SU-DHL-6 (cell line): Measurements from ENCODE around the gene PLCD1.

Source experiments
- H2AFZ ChIP-seq: fragments of 200-600 bp; sonication (generic); 2 replicates; pipeline ENCODE4 v1.6.1; 2014; ENCODE audit warnings: low read depth, mild to moderate bottlenecking, moderate library complexity, mixed read lengths, antibody characterized with exemption, low read length; ENCODE audit not compliant: severe bottlenecking
- H3F3A ChIP-seq: fragments of 200-600 bp; shearing (Covaris generic); 2 replicates; pipeline ENCODE4 v1.6.0; 2016; ENCODE audit warnings: antibody characterized with exemption, mild to moderate bottlenecking; ENCODE audit not compliant: insufficient read depth
- H3K27ac ChIP-seq: fragments of 200-600 bp; sonication (generic); 2 replicates; pipeline ENCODE4 v1.5.1; 2016; ENCODE audit warnings: low read depth, mild to moderate bottlenecking, low read length, moderate library complexity, mixed read lengths
- H3K27me3 ChIP-seq: fragments of 200-600 bp; sonication (generic), shearing (Covaris generic); 2 replicates; pipeline ENCODE4 v1.6.0; 2014; ENCODE audit warnings: mild to moderate bottlenecking, low read length
- H3K36me3 ChIP-seq: fragments of 200-600 bp; sonication (generic); 2 replicates; pipeline ENCODE4 v1.6.1; 2014; ENCODE audit warnings: mild to moderate bottlenecking, low read length, mixed read lengths
- H3K4me2 ChIP-seq: fragments of 300-600, 200-600 bp; shearing (Covaris generic), sonication (generic); 2 replicates; pipeline ENCODE4 v1.6.0; 2014; ENCODE audit warnings: low read length, low read depth, mild to moderate bottlenecking; ENCODE audit not compliant: poor library complexity, severe bottlenecking
- H3K4me3 ChIP-seq: fragments of 200-600 bp; sonication (generic); 2 replicates; pipeline ENCODE4 v1.5.1; 2014; ENCODE audit warnings: antibody characterized with exemption, low read length, mild to moderate bottlenecking, mixed read lengths; ENCODE audit not compliant: insufficient read depth, poor library complexity, severe bottlenecking
- H3K79me2 ChIP-seq: fragments of 200-600 bp; sonication (generic); 2 replicates; pipeline ENCODE4 v1.6.1; 2014; ENCODE audit warnings: mild to moderate bottlenecking, low read length, moderate library complexity; ENCODE audit not compliant: insufficient read depth
- H3K9ac ChIP-seq: fragments of 200-600 bp; sonication (generic); 2 replicates; pipeline ENCODE4 v1.7.0; 2014; ENCODE audit warnings: mild to moderate bottlenecking, low read length
- H3K9me2 ChIP-seq: fragments of 200-600 bp; sonication (generic); replicated peaks from 2 replicates; pipeline ENCODE4 v1.6.1; 2014; ENCODE audit warnings: low read length; ENCODE audit not compliant: insufficient read depth
- H3K9me3 ChIP-seq: fragments of 200-600 bp; sonication (generic); 2 replicates; pipeline ENCODE4 v1.6.1; 2014; ENCODE audit warnings: low read length, mixed read lengths; ENCODE audit not compliant: insufficient read depth
- H4K20me1 ChIP-seq: fragments of 200-600 bp; sonication (generic); 2 replicates; pipeline ENCODE4 v1.6.1; 2014; ENCODE audit warnings: low read depth, mild to moderate bottlenecking, antibody characterized with exemption, low read length, moderate library complexity, mixed read lengths
- CTCF ChIP-seq: fragments of 200-600 bp; sonication (generic); IDR thresholded peaks from one replicate; pipeline ENCODE4 v1.5.1; 2017; ENCODE audit warnings: antibody characterized with exemption, mild to moderate bottlenecking, low read length, moderate library complexity; ENCODE audit not compliant: insufficient read depth, poor library complexity, severe bottlenecking
- EZH2phosphoT487 ChIP-seq: fragments of 200-600 bp; sonication (generic), shearing (Covaris generic); conservative IDR thresholded peaks from 2 replicates; pipeline ENCODE4 v1.6.1; 2018; ENCODE audit warnings: mild to moderate bottlenecking, antibody characterized with exemption, low read length, moderate library complexity, mixed read lengths

The PLCD1 gene

GRCh38 chr3:37961622-37962431 is 67.6 kb downstream of the PLCD1 start:
- no peaks in the 10 kb centered on the region for H3K79me2 ChIP-seq
- no peaks in the 10 kb centered on the region for H3K9me2 ChIP-seq
- TF ChIP-seq CTCF (no peak), EZH2phosphoT487 (no peak)
- no peak overlapping the region for H3K4me2 ChIP-seq
- no peaks in the 10 kb centered on the region for H3K27me3 ChIP-seq
- no peak overlapping the region for H3K27ac ChIP-seq
- no peak overlapping the region for H3K4me3 ChIP-seq
- H3K36me3 ChIP-seq: no peaks in the 10 kb centered on the region
- no peak overlapping the region for H3K9ac ChIP-seq
- H4K20me1 ChIP-seq: no peaks in the 10 kb centered on the region
- H2AFZ ChIP-seq: no peak overlapping the region
- no peaks in the 10 kb centered on the region for H3F3A ChIP-seq
- H3K9me3 ChIP-seq: no peaks in the 10 kb centered on the region

GRCh38 chr3:37957539-37957936 is 71.9 kb downstream of the PLCD1 start:
- H2AFZ ChIP-seq: no peak overlapping the region
- no peaks in the 10 kb centered on the region for H4K20me1 ChIP-seq
- H3K4me3 ChIP-seq: no peak overlapping the region
- H3K9me2 ChIP-seq: no peaks in the 10 kb centered on the region
- H3K4me2 ChIP-seq: no peak overlapping the region
- no peak overlapping the region for H3K27ac ChIP-seq
- no peaks in the 10 kb centered on the region for H3K79me2 ChIP-seq
- no peaks in the 10 kb centered on the region for H3K36me3 ChIP-seq
- H3K27me3 ChIP-seq: no peaks in the 10 kb centered on the region
- H3K9me3 ChIP-seq: no peaks in the 10 kb centered on the region
- TF ChIP-seq CTCF: no peak
- no peak for TF ChIP-seq EZH2phosphoT487
- no peak overlapping the region for H3K9ac ChIP-seq
- no peaks in the 10 kb centered on the region for H3F3A ChIP-seq
